ENCODE measurements around the gene CNGB1.
"Not testable (repeated sequence)": the region's sequence is repeated elsewhere in the genome, so short reads cannot be mapped to it uniquely, and the experiment has no call there.

- not testable (repeated sequence) for TF ChIP-seq CTCF, POLR2A (IDR thresholded peaks at IDR 0.05)
Observed at GRCh38 chr16:58004736-58005135, 33.8 kb upstream of the CNGB1 start.

All from uterus (tissue), 2 donors.